GM12892 (cell line): Measurements from ENCODE around the gene OXA1L.

Experiments used
- POLR2A ChIP-seq: IDR thresholded peaks from 2 replicates; pipeline ENCODE4 v1.6.1; 2011; ENCODE audit warnings: low read depth, low read length, control low read depth
- TAF1 ChIP-seq: IDR thresholded peaks from 2 replicates; pipeline ENCODE4 v1.6.1; 2011; ENCODE audit warnings: low read depth, mild to moderate bottlenecking, control low read depth, low read length, borderline replicate concordance

DNA sequence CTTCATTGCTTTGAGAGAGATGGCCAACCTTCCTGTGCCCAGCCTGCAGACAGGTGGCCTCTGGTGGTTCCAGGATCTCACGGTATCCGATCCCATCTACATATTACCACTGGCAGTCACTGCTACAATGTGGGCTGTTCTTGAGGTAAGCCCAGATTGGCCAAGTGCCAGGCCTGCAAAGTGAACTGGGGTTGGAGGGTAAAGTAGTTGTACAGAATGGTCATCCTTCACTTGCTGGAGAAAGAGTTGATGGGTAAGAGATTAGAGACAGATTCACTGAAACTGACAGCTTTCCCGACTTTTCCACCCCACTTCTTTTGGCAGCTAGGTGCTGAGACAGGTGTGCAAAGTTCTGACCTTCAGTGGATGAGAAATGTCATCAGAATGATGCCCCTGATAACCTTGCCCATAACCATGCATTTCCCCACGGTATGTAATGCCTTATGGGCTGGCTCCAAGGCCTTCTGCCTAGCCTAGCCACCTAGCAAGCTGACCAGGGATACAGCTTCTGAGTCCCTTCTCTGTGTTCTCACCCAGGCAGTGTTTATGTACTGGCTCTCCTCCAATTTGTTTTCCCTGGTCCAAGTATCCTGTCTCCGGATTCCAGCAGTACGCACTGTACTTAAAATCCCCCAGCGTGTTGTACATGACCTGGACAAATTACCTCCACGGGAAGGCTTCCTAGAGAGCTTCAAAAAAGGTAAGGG is 4.1 kb downstream of the OXA1L start:
- TF ChIP-seq TAF1 (no peak), POLR2A (no peak)
